GM19023 (cell line): ENCODE data around the gene VANGL2.

ENCODE experiments used
- ATAC-seq: cut with Tn5 transposase; IDR thresholded peaks from one replicate; pipeline ENCODE4 v1.9.1; 2021; ENCODE audit warnings: mild to moderate bottlenecking, moderate library complexity; ENCODE audit not compliant: unreplicated experiment

The VANGL2 gene

GRCh38 chr1:160454371-160455152, 54.2 kb downstream of the VANGL2 start:
- ATAC-seq, result no peak

- no peak for ATAC-seq
Observed at GRCh38 chr1:160455153-160455517, 54.8 kb downstream of the VANGL2 start.

GRCh38 chr1:160459056-160459455, 58.7 kb downstream of the VANGL2 start:
- ATAC-seq, result no peak

DNA sequence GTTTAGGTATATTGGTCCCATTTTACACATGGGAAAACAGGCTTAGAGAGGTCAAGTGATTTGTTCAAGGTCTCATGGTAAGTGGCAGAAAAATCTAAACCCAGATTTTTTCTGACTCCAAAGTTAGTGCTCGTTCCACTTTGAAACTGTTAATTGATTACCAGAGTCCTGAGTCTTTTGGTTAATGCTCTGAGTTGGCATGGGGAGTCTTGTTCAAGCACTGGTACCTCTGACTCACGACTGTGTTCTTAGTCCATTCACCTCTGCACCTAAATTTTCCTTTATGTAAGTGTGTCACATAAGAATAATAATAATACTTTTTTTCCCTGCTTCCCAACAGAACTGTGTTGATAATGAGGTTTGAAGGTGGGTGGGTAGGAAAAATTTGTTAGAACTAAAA, 59.3 kb downstream of the VANGL2 start:
- ATAC-seq, result no peak

- ATAC-seq, result no peak
Observed at GRCh38 chr1:160460214-160460642, 59.9 kb downstream of the VANGL2 start.

GRCh38 chr1:160460683-160461287, 60.4 kb downstream of the VANGL2 start:
- no peak for ATAC-seq

DNA sequence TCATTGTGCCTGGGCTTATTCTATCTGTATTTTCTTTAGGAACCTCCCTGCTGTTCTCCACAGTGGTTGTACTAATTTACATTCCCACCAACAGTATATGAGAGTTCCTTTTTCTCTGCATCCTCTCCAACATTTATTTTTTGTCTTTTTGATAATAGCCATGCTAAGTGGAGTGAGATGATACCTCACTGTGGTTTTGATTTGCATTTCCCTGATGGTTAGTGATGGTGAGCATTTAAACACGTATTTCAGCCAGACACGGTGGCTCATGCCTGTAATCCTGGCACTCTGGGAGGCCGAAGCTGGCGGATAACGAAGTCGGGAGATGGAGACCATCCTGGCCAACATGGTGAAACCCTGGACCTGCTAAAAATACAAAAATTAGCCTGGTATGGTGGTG, 64.8 kb downstream of the VANGL2 start:
- no peak for ATAC-seq

DNA sequence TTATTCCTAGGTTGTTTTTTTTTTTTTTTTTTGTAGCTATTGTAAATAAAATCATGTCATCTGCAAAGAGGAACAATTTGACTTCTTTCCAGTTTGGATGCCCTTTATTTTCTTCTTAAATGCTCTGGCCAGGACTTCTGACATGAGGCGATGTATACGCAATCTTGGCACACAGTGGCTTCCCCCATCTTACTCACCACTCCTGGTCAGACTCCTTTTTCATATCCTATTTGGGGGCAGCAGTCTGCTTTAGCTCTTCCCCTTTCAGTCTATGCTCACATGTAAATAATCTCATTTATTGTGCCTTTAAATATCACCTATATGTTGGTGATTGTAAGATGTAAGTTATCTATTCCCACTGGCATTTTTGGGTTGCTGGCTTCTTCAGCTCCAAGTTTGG, 66.6 kb downstream of the VANGL2 start:
- no peak for ATAC-seq

GRCh38 chr1:160467576-160467975, 67.2 kb downstream of the VANGL2 start:
- ATAC-seq, result no peak

DNA sequence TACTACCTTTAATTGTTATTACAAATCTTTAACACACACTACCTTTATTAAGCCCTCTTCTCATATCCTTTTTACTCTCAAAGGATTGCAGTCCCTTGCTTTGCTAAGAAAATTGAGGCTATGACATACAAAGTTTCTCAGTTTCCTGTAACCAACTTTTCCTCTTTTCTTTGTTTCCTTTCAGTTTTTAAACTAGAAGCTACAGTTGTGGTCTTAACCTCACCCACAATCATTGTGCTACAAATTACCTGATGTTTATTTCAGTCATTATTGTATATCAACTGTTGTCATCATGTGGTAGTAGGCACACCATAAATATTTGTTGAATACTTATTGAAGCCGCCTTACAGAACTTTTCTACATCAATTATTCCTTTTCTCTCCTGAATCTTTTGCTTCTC, 70.9 kb downstream of the VANGL2 start:
- no peak for ATAC-seq

DNA sequence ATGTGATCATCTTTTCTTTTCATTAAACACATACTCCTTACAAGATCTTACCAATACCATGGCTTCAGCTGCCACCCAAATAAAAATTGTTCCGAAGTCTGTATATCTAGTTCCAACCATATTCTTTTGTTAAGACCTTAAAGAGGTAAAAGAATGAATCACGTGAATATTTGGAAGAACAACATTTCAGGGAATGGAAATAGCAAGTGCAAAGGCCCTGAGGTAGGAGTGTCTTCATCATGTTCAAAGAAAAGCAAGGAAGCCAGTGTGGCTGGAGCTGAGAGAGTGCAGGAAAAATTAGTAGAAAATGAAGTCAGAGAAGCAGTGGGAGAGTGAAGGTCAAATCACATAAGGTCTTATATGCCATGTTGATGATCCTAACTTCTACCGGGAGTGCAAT, 71.7 kb downstream of the VANGL2 start:
- no peak for ATAC-seq

DNA sequence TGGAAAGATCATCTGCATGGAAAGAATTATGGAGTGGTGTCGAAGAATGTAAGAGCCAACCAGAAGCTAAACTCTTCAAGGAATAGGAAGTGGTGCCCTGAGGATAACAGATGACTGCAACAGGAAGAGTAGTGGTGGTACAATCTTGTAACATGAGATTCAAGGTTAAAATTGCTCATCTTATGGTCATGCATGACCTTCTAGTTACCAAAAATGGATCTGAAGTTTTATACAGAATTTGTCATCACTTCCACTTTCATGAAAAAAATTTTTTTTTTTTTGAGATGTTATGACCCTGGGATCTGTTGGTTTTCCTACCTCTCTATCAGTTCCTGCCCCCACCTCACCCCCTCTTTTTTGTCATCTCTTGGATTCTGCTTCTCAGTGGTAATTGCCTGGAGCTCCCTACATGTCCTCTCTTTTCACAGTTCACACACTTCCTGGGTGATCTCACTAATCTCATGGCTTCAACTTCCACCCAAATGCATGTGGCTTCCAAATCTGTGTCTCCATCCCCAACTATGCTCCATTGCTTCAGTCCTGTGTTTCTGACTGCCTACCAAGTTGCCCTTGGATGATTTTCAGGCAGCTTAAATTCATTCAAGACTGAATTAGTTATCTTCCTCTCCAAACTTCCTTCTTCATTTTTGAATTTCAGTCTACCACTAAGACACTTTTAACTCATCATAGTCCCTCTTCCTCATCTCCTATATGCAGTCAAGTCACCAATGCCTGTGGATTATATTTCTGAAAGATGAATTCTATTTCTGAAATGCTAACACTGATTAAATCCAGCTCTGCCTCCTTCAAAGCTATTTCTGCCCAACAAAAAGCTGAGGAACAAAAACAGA, 74.3 kb downstream of the VANGL2 start:
- no peak for ATAC-seq
